Nephron (organoid): ENCODE data around the gene UBE2I.

Experiments used
- H3K27ac Mint-ChIP-seq, 3 experiments: 2 replicates each; pipeline ENCODE4 v1.8.0; 2020; ENCODE audit warnings: mixed read lengths in 3 of 3, mild to moderate bottlenecking in 2 of 3, moderate library complexity in 1 of 3
- H3K27me3 Mint-ChIP-seq: 2 replicates; pipeline ENCODE4 v1.8.0; 2021; ENCODE audit warnings: low read depth, mild to moderate bottlenecking, moderate library complexity, mixed read lengths
- H3K36me3 Mint-ChIP-seq: 2 replicates; pipeline ENCODE4 v1.8.0; 2020; ENCODE audit warnings: low read depth, mixed read lengths
- H3K4me1 Mint-ChIP-seq: 2 replicates; pipeline ENCODE4 v1.8.0; 2020; ENCODE audit warnings: mixed read lengths
- H3K4me3 Mint-ChIP-seq, 3 experiments: 2 replicates each; pipeline ENCODE4 v1.8.0; 2020; ENCODE audit warnings: mild to moderate bottlenecking in 3 of 3, mixed read lengths in 3 of 3, moderate library complexity in 2 of 3
- H3K9me3 Mint-ChIP-seq: 2 replicates; pipeline ENCODE4 v1.8.0; 2020; ENCODE audit warnings: mixed read lengths
- TF ChIP-seq, protein P1 (sequence below), 3 experiments: fragments of 200-600 bp; sonication (generic); IDR thresholded peaks; one replicate each; pipeline ENCODE4 v1.5.0; 2021; ENCODE audit warnings: antibody characterized with exemption in 3 of 3; ENCODE audit not compliant: unreplicated experiment in 3 of 3

Gene UBE2I

DNA sequence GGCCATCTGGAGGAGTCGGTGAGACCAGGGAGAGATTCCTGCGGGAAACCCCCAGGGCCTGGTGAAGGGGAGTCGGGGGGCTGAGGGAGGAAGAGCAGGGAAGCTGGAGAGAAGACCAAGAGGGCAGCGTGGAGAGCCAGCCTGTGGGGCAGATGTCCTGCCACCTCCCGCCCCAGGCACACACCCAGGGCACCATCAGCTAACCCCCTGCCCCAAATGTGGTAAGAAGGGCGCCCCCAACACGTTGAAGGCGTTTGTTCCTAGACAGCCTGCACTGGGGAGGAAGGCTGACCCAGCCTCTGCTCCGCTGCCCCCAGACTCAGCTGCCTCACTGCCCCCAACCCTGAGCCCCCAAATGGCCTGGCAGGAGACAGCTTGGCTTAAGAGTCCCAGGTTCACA is 25.3 kb downstream of the UBE2I start:
- Mint-ChIP-seq H3K27ac (no peak overlapping the region), H3K4me1 (no peaks in the 10 kb centered on the region), H3K27me3 (peaks cover 67% of the 10 kb centered on the region), H3K4me3 (peak overlapping the region in 1 of 3 experiments; percentile 19), H3K9me3 (no peaks in the 10 kb centered on the region), H3K36me3 (no peaks in the 10 kb centered on the region)
- TF ChIP-seq, protein P1, sequence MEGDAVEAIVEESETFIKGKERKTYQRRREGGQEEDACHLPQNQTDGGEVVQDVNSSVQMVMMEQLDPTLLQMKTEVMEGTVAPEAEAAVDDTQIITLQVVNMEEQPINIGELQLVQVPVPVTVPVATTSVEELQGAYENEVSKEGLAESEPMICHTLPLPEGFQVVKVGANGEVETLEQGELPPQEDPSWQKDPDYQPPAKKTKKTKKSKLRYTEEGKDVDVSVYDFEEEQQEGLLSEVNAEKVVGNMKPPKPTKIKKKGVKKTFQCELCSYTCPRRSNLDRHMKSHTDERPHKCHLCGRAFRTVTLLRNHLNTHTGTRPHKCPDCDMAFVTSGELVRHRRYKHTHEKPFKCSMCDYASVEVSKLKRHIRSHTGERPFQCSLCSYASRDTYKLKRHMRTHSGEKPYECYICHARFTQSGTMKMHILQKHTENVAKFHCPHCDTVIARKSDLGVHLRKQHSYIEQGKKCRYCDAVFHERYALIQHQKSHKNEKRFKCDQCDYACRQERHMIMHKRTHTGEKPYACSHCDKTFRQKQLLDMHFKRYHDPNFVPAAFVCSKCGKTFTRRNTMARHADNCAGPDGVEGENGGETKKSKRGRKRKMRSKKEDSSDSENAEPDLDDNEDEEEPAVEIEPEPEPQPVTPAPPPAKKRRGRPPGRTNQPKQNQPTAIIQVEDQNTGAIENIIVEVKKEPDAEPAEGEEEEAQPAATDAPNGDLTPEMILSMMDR (IDR thresholded peaks at IDR 0.05; ENCODE audit: unreplicated experiment in 3 of 3) = no peak

DNA sequence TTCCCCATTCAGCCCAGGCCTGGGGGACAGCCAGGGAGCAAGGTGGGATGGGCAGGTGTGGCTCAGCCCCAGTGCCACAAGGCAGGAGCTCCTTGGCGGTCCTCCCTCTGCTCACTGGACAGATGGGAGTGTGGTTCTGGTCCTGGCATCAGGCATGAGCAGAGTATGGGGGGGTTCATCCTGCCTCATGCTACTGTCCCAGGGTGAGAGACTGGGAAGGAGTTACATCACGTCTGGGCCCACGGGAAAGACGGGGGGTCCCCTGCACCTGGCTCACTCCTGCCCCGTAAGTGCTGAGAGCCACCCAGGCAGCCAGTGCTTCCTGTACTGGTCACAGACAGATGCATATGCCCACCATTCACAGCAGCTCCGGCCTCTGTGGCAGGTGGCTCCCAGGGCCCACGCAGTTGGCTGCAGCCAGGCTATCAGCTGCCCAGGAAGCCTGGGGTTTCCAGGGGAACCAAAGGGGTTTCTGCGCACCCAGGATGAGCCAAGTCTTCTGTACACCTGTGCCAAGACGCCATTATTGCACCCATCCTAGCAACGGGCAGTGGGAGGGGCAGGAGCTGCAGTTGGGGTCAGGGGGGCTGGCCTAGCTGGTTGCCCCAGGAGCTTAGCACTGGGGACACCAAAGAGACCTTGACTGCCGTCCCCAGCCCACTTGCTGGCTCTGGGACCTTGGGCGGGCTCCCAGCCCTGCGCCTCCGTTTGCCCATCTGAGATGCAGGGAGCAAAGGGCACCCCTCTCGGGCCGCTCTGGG is 26.0 kb downstream of the UBE2I start:
- no peak overlapping the region for H3K27ac Mint-ChIP-seq

DNA sequence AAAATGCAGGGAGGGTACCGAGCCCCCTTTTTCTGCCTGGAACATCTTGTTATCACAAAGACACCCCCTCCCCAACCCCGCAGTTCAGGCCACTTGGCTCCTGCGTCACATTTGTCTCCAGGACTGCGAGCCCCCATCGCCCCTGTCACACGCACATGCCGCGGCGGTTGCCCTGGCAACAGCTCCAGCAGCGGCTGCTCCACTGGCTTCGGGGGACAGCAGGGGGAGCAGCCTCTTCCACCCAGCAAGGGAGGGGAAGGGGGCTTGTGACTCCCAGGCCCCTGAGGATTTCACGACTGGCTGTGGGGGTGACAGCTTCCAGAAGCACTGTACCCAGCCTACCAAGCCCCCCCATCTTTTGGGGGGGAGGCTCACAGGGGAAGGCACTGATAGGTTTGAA is 26.6 kb downstream of the UBE2I start:
- TF ChIP-seq, protein P1 (IDR thresholded peaks at IDR 0.05; ENCODE audit: unreplicated experiment in 3 of 3) = no peak
- Mint-ChIP-seq H3K9me3 (no peaks in the 10 kb centered on the region), H3K4me1 (no peaks in the 10 kb centered on the region), H3K4me3 (no peak overlapping the region), H3K36me3 (no peaks in the 10 kb centered on the region), H3K27me3 (peaks cover 57% of the 10 kb centered on the region), H3K27ac (no peak overlapping the region)

More for the DNA sequence above, 26.0 kb downstream of the UBE2I start:
- Mint-ChIP-seq H3K27me3 (peaks cover 63% of the 10 kb centered on the region), H3K4me1 (no peaks in the 10 kb centered on the region), H3K9me3 (no peaks in the 10 kb centered on the region), H3K4me3 (peak overlapping the region in 1 of 3 experiments; percentile 12), H3K36me3 (no peaks in the 10 kb centered on the region)
- TF ChIP-seq, protein P1 (IDR thresholded peaks at IDR 0.05; ENCODE audit: unreplicated experiment in 3 of 3) = no peak

DNA sequence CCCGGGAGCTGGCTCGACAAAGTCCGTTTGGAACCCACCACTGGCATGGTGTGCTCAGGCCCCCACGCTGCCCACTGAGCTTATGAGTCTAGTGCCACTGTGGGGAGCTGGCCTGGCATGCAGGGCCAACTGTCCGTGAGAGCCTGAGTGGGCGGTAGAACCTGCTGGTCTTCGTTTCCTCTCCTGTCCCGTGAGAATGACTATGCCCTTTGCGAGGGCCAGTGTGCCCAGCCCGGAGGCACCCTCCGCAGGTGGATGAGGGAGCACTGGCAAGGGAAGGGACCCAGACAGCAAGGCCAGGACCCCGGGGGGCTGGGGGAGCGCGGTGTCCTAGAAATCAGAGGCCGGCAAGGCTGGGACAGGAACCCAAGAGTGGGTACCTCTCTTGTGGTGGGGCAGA is 27.2 kb downstream of the UBE2I start:
- no peak overlapping the region for H3K27ac Mint-ChIP-seq
- no peaks in the 10 kb centered on the region for H3K9me3 Mint-ChIP-seq
- H3K27me3 Mint-ChIP-seq = peaks cover 51% of the 10 kb centered on the region
- H3K4me3 Mint-ChIP-seq = no peak overlapping the region
- H3K4me1 Mint-ChIP-seq = no peaks in the 10 kb centered on the region
- H3K36me3 Mint-ChIP-seq = no peaks in the 10 kb centered on the region
- TF ChIP-seq, protein P1 (IDR thresholded peaks at IDR 0.05; ENCODE audit: unreplicated experiment in 3 of 3) = no peak

DNA sequence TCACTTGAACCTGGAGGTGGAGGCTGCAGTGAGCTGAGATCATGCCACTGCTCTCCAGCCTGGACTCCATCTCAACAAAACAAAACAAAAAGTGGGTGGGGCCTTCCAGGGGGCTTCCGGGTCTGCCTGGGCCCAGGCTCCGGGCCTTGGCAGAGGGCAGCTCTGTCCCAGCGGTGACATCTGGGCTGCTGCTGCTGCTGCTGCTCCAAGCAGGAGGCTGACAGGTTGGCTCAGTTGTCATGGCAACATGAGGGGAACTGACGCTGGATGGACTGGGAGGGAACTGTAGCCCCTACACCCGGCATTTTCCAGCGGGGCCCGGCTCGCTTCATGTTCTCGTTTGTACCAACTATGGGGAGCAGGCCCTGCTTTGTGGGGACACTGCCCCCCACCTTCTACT is 28.1 kb downstream of the UBE2I start:
- Mint-ChIP-seq H3K4me3 (no peak overlapping the region), H3K27me3 (peaks cover 42% of the 10 kb centered on the region), H3K4me1 (no peaks in the 10 kb centered on the region), H3K9me3 (no peaks in the 10 kb centered on the region), H3K36me3 (no peaks in the 10 kb centered on the region), H3K27ac (no peak overlapping the region)
- TF ChIP-seq, protein P1 (IDR thresholded peaks at IDR 0.05; ENCODE audit: unreplicated experiment in 3 of 3) = no peak
